Activated CD8-positive, alpha-beta memory T cell treated with anti-CD3 and anti-CD28 coated beads, Interleukin-2, amount 10 ng/mL, durations not matched to agents 7 days and 5 days (primary cell): ENCODE measurements around the gene PRDM16. TPM values are rescaled to one million over a fixed set of nuclear protein-coding genes. Genes with fewer than 3 reads are reported as not detected.

Experiments
- ATAC-seq: fragments of 150-1000 bp; cut with Tn5 transposase; one replicate; pipeline ENCODE4 v1.10.0; 2021; ENCODE audit warnings: moderate library complexity
- CTCF ChIA-PET: fragments of 350-600 bp; sonication (Branson Sonifier 250); formaldehyde crosslinking; loops from one replicate; lab custom pipeline; 2021; ENCODE audit warnings: antibody characterized with exemption; lab: Charles Lee
- DNase-seq: peaks from one replicate; pipeline ENCODE4 v3.0.0-alpha.2; 2020
- H3K27ac Mint-ChIP-seq: one replicate; pipeline ENCODE4 v1.8.0; 2021; ENCODE audit warnings: mild to moderate bottlenecking, mixed read lengths
- H3K27me3 Mint-ChIP-seq: one replicate; pipeline ENCODE4 v1.8.0; 2021; ENCODE audit warnings: mixed read lengths
- H3K36me3 Mint-ChIP-seq: one replicate; pipeline ENCODE4 v1.8.0; 2021; ENCODE audit warnings: mild to moderate bottlenecking, mixed read lengths
- H3K4me1 Mint-ChIP-seq: one replicate; pipeline ENCODE4 v1.8.0; 2021; ENCODE audit warnings: mixed read lengths
- H3K4me3 Mint-ChIP-seq: one replicate; pipeline ENCODE4 v1.8.0; 2021; ENCODE audit warnings: mild to moderate bottlenecking, moderate library complexity, mixed read lengths
- H3K9me3 Mint-ChIP-seq: one replicate; pipeline ENCODE4 v1.8.0; 2022; ENCODE audit warnings: low read depth, mixed read lengths
- total RNA-seq, 2 experiments: library from RNA; stranded (reverse); gene quantifications; one replicate each; pipeline ENCODE4 v1.2.3, GENCODE V29; 2021

Gene PRDM16
- total RNA-seq, 2 experiments from 2014 or later, result not detected

- CTCF ChIA-PET, result no interaction called here
- Mint-ChIP-seq H3K4me3 (no peak overlapping the region), H3K36me3 (no peaks in the 10 kb centered on the region), H3K4me1 (no peaks in the 10 kb centered on the region), H3K27ac (no peak overlapping the region), H3K9me3 (no peaks in the 10 kb centered on the region), H3K27me3 (no peaks in the 10 kb centered on the region)
- ATAC-seq (no peak), DNase-seq (no peak)
Observed at GRCh38 chr1:3272321-3273045, 203.5 kb downstream of the PRDM16 start.

- DNase-seq (no peak), ATAC-seq (no peak)
- H3K36me3 Mint-ChIP-seq, result no peaks in the 10 kb centered on the region
- H3K4me3 Mint-ChIP-seq, result no peak overlapping the region
- H3K4me1 Mint-ChIP-seq, result no peaks in the 10 kb centered on the region
- no peaks in the 10 kb centered on the region for H3K9me3 Mint-ChIP-seq
- H3K27me3 Mint-ChIP-seq, result no peaks in the 10 kb centered on the region
- CTCF ChIA-PET, result no interaction called here
- H3K27ac Mint-ChIP-seq, result no peak overlapping the region
Observed at GRCh38 chr1:3273447-3273846, 204.4 kb downstream of the PRDM16 start.

- ATAC-seq (no peak), DNase-seq (no peak)
- Mint-ChIP-seq H3K4me1 (no peaks in the 10 kb centered on the region), H3K27me3 (no peaks in the 10 kb centered on the region), H3K36me3 (no peaks in the 10 kb centered on the region), H3K9me3 (no peaks in the 10 kb centered on the region), H3K27ac (no peak overlapping the region), H3K4me3 (no peak overlapping the region)
- CTCF ChIA-PET, result no interaction called here
Observed at GRCh38 chr1:3274972-3275371, 206.0 kb downstream of the PRDM16 start.

GRCh38 chr1:3275471-3276340 lies 206.7 kb downstream of the PRDM16 start:
- no peaks in the 10 kb centered on the region for H3K4me1 Mint-ChIP-seq
- H3K4me3 Mint-ChIP-seq, result no peak overlapping the region
- ATAC-seq, result no peak
- no peak overlapping the region for H3K27ac Mint-ChIP-seq
- CTCF ChIA-PET, result no interaction called here
- no peak for DNase-seq
- no peaks in the 10 kb centered on the region for H3K9me3 Mint-ChIP-seq
- no peaks in the 10 kb centered on the region for H3K36me3 Mint-ChIP-seq
- H3K27me3 Mint-ChIP-seq, result no peaks in the 10 kb centered on the region

GRCh38 chr1:3276341-3276800 lies 207.4 kb downstream of the PRDM16 start:
- Mint-ChIP-seq H3K4me3 (no peak overlapping the region), H3K36me3 (no peaks in the 10 kb centered on the region), H3K27ac (no peak overlapping the region), H3K9me3 (no peaks in the 10 kb centered on the region), H3K27me3 (no peaks in the 10 kb centered on the region), H3K4me1 (no peaks in the 10 kb centered on the region)
- CTCF ChIA-PET, result no interaction called here
- ATAC-seq (no peak), DNase-seq (no peak)

- Mint-ChIP-seq H3K36me3 (no peaks in the 10 kb centered on the region), H3K4me1 (no peaks in the 10 kb centered on the region), H3K4me3 (no peak overlapping the region), H3K27me3 (no peaks in the 10 kb centered on the region), H3K27ac (no peak overlapping the region), H3K9me3 (no peaks in the 10 kb centered on the region)
- DNase-seq (no peak), ATAC-seq (no peak)
- CTCF ChIA-PET, result no interaction called here
Observed at GRCh38 chr1:3277011-3277471, 208.0 kb downstream of the PRDM16 start.

GRCh38 chr1:3277623-3278022 lies 208.6 kb downstream of the PRDM16 start:
- H3K9me3 Mint-ChIP-seq, result no peaks in the 10 kb centered on the region
- no peaks in the 10 kb centered on the region for H3K36me3 Mint-ChIP-seq
- CTCF ChIA-PET, result no interaction called here
- DNase-seq (no peak), ATAC-seq (no peak)
- H3K4me1 Mint-ChIP-seq, result no peaks in the 10 kb centered on the region
- no peak overlapping the region for H3K27ac Mint-ChIP-seq
- H3K4me3 Mint-ChIP-seq, result no peak overlapping the region
- no peaks in the 10 kb centered on the region for H3K27me3 Mint-ChIP-seq

- H3K36me3 Mint-ChIP-seq, result no peaks in the 10 kb centered on the region
- DNase-seq (no peak), ATAC-seq (no peak)
- no peaks in the 10 kb centered on the region for H3K4me1 Mint-ChIP-seq
- no peaks in the 10 kb centered on the region for H3K9me3 Mint-ChIP-seq
- CTCF ChIA-PET, result no interaction called here
- no peak overlapping the region for H3K4me3 Mint-ChIP-seq
- no peaks in the 10 kb centered on the region for H3K27me3 Mint-ChIP-seq
- no peak overlapping the region for H3K27ac Mint-ChIP-seq
Observed at GRCh38 chr1:3278416-3279181, 209.6 kb downstream of the PRDM16 start.

- no peaks in the 10 kb centered on the region for H3K4me1 Mint-ChIP-seq
- H3K4me3 Mint-ChIP-seq, result no peak overlapping the region
- no peaks in the 10 kb centered on the region for H3K27me3 Mint-ChIP-seq
- no peak overlapping the region for H3K27ac Mint-ChIP-seq
- no peaks in the 10 kb centered on the region for H3K9me3 Mint-ChIP-seq
- no peaks in the 10 kb centered on the region for H3K36me3 Mint-ChIP-seq
- DNase-seq, result no peak
- no peak for ATAC-seq
- CTCF ChIA-PET, result no interaction called here
Observed at GRCh38 chr1:3279182-3279470, 210.1 kb downstream of the PRDM16 start.

- ATAC-seq (no peak), DNase-seq (no peak)
- H3K9me3 Mint-ChIP-seq, result no peaks in the 10 kb centered on the region
- H3K4me3 Mint-ChIP-seq, result no peak overlapping the region
- H3K27me3 Mint-ChIP-seq, result no peaks in the 10 kb centered on the region
- H3K27ac Mint-ChIP-seq, result no peak overlapping the region
- H3K36me3 Mint-ChIP-seq, result no peaks in the 10 kb centered on the region
- no peaks in the 10 kb centered on the region for H3K4me1 Mint-ChIP-seq
- CTCF ChIA-PET, result no interaction called here
Observed at GRCh38 chr1:3281735-3282134, 212.7 kb downstream of the PRDM16 start.

- ATAC-seq (no peak), DNase-seq (no peak)
- Mint-ChIP-seq H3K27me3 (no peaks in the 10 kb centered on the region), H3K4me1 (no peaks in the 10 kb centered on the region), H3K36me3 (no peaks in the 10 kb centered on the region), H3K27ac (no peak overlapping the region), H3K9me3 (no peaks in the 10 kb centered on the region), H3K4me3 (no peak overlapping the region)
- CTCF ChIA-PET, result no interaction called here
Observed at GRCh38 chr1:3282186-3282585, 213.2 kb downstream of the PRDM16 start.

- Mint-ChIP-seq H3K36me3 (no peaks in the 10 kb centered on the region), H3K4me3 (no peak overlapping the region), H3K4me1 (no peaks in the 10 kb centered on the region), H3K9me3 (no peaks in the 10 kb centered on the region), H3K27ac (no peak overlapping the region), H3K27me3 (no peaks in the 10 kb centered on the region)
- ATAC-seq (no peak), DNase-seq (no peak)
- CTCF ChIA-PET, result no interaction called here
Observed at GRCh38 chr1:3282656-3283430, 213.8 kb downstream of the PRDM16 start.

GRCh38 chr1:3283849-3284248 lies 214.8 kb downstream of the PRDM16 start:
- Mint-ChIP-seq H3K36me3 (no peaks in the 10 kb centered on the region), H3K4me3 (no peak overlapping the region), H3K27me3 (no peaks in the 10 kb centered on the region), H3K4me1 (no peaks in the 10 kb centered on the region), H3K27ac (no peak overlapping the region), H3K9me3 (no peaks in the 10 kb centered on the region)
- CTCF ChIA-PET, result no interaction called here
- DNase-seq (no peak), ATAC-seq (no peak)
